ENCODE results near the gene CHST4.

GRCh38 chr16:71567931-71568330, 41.7 kb downstream of the CHST4 start:
- TF ChIP-seq TAF1 (IDR thresholded peaks at IDR 0.05; ENCODE audit: low read depth) (no peak), CEBPB (IDR thresholded peaks at IDR 0.05) (no peak), EP300 (IDR thresholded peaks at IDR 0.05; ENCODE audit: borderline replicate concordance) (no peak), NFIC (IDR thresholded peaks at IDR 0.05) (no peak), ZBTB7A (IDR thresholded peaks at IDR 0.05; ENCODE audit: low read depth) (no peak), TEAD4 (IDR thresholded peaks at IDR 0.05) (no peak), TCF12 (IDR thresholded peaks at IDR 0.05; ENCODE audit: low read depth) (no peak), RAD21 (IDR thresholded peaks at IDR 0.05; ENCODE audit: low read depth) (no peak), MAX (IDR thresholded peaks at IDR 0.05) (no peak), YY1 (IDR thresholded peaks at IDR 0.05; ENCODE audit: low read depth) (no peak), USF1 (IDR thresholded peaks at IDR 0.05) (no peak), CREB1 (IDR thresholded peaks at IDR 0.05; ENCODE audit: low read depth) (no peak), FOXM1 (IDR thresholded peaks at IDR 0.05; ENCODE audit: borderline replicate concordance, low read depth) (no peak)

All from Ishikawa (cell line).